Ectodermal cell (in vitro differentiated cells): ENCODE results near the gene TRAPPC10.

Experiments used
- H3K27ac ChIP-seq: 2 replicates; pipeline ENCODE4 v1.7.0; 2013; ENCODE audit warnings: mild to moderate bottlenecking, low read depth, low read length; ENCODE audit not compliant: insufficient read depth, poor library complexity, severe bottlenecking
- H3K27me3 ChIP-seq: 2 replicates; pipeline ENCODE4 v1.7.0; 2013; ENCODE audit warnings: mild to moderate bottlenecking, low read length; ENCODE audit not compliant: insufficient read depth, control insufficient read depth, poor library complexity, severe bottlenecking
- H3K36me3 ChIP-seq: one replicate; pipeline ENCODE4 v1.7.0; 2013; ENCODE audit warnings: low read length; ENCODE audit not compliant: control insufficient read depth, insufficient read depth
- H3K4me1 ChIP-seq: one replicate; pipeline ENCODE4 v1.7.0; 2013; ENCODE audit warnings: low read length; ENCODE audit not compliant: control insufficient read depth, insufficient read depth
- H3K4me3 ChIP-seq: 2 replicates; pipeline ENCODE4 v1.7.0; 2013; ENCODE audit warnings: low read depth, low read length, control low read depth; ENCODE audit not compliant: insufficient read depth
- H3K9me3 ChIP-seq: 2 replicates; pipeline ENCODE4 v1.7.0; 2013; ENCODE audit warnings: mild to moderate bottlenecking, low read length, moderate library complexity; ENCODE audit not compliant: control insufficient read depth
- WGBS, 2 experiments: methylation state at CpG; one replicate each; pipeline ENCODE4 v1.1.7; 2013; ENCODE audit warnings: missing lambda C conversion rate in 2 of 2; 5-methylcytosine and 5-hydroxymethylcytosine counted together

Gene TRAPPC10

DNA sequence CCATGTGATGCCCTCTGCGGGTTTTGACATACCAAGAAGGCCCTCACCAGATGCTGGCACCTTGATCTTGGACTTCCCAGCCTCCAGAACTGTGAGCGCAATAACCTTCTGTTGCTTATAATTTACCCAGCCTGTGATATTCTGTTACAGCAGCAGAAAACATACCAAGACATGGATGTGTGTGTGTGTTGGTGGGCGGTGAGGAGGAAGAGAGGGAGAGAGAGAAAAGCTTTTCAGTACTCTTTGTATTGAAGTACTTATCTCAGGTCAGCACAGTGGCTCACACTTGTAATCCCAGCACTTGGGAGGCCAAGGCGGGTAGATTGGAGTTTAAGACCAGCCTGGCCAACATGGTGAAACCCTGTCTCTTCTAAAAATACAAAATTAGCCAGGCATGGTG lies 23.1 kb downstream of the TRAPPC10 start:
- no peak overlapping the region for H3K4me3 ChIP-seq
- H3K27me3 ChIP-seq, result no peaks in the 10 kb centered on the region
- 95 to 96% methylated on average over 4 of the region's 4 CpGs for WGBS, 2 experiments
- no peaks in the 10 kb centered on the region for H3K4me1 ChIP-seq
- H3K9me3 ChIP-seq, result no peaks in the 10 kb centered on the region
- peaks cover 17% of the 10 kb centered on the region for H3K36me3 ChIP-seq
- H3K27ac ChIP-seq, result no peak overlapping the region

GRCh38 chr21:44038063-44038462 lies 26.0 kb downstream of the TRAPPC10 start:
- Histone ChIP-seq H3K4me1 (no peaks in the 10 kb centered on the region), H3K36me3 (peaks cover 17% of the 10 kb centered on the region), H3K9me3 (no peaks in the 10 kb centered on the region), H3K27me3 (no peaks in the 10 kb centered on the region), H3K4me3 (no peak overlapping the region), H3K27ac (no peak overlapping the region)
- 96% methylated on average over 14 of the region's 14 CpGs for WGBS, 2 experiments

GRCh38 chr21:44039828-44040227 lies 27.7 kb downstream of the TRAPPC10 start:
- no peaks in the 10 kb centered on the region for H3K4me1 ChIP-seq
- H3K4me3 ChIP-seq, result no peak overlapping the region
- H3K27me3 ChIP-seq, result no peaks in the 10 kb centered on the region
- 90 to 98% methylated on average over 5 of the region's 5 CpGs for WGBS, 2 experiments
- H3K27ac ChIP-seq, result no peak overlapping the region
- peaks cover 15% of the 10 kb centered on the region for H3K36me3 ChIP-seq
- H3K9me3 ChIP-seq, result no peaks in the 10 kb centered on the region

- no peaks in the 10 kb centered on the region for H3K9me3 ChIP-seq
- no peaks in the 10 kb centered on the region for H3K27me3 ChIP-seq
- no peak overlapping the region for H3K27ac ChIP-seq
- H3K4me3 ChIP-seq, result no peak overlapping the region
- no peaks in the 10 kb centered on the region for H3K36me3 ChIP-seq
- 90 to 91% methylated on average over 6 of the region's 6 CpGs for WGBS, 2 experiments
- no peaks in the 10 kb centered on the region for H3K4me1 ChIP-seq
Observed at GRCh38 chr21:44043613-44044012, 31.5 kb downstream of the TRAPPC10 start.

- H3K9me3 ChIP-seq, result no peaks in the 10 kb centered on the region
- H3K36me3 ChIP-seq, result no peaks in the 10 kb centered on the region
- H3K4me3 ChIP-seq, result no peak overlapping the region
- no peaks in the 10 kb centered on the region for H3K4me1 ChIP-seq
- 94 to 97% methylated on average over 18 of the region's 18 CpGs for WGBS, 2 experiments
- no peak overlapping the region for H3K27ac ChIP-seq
- no peaks in the 10 kb centered on the region for H3K27me3 ChIP-seq
Observed at GRCh38 chr21:44046734-44047133, 34.6 kb downstream of the TRAPPC10 start.

DNA sequence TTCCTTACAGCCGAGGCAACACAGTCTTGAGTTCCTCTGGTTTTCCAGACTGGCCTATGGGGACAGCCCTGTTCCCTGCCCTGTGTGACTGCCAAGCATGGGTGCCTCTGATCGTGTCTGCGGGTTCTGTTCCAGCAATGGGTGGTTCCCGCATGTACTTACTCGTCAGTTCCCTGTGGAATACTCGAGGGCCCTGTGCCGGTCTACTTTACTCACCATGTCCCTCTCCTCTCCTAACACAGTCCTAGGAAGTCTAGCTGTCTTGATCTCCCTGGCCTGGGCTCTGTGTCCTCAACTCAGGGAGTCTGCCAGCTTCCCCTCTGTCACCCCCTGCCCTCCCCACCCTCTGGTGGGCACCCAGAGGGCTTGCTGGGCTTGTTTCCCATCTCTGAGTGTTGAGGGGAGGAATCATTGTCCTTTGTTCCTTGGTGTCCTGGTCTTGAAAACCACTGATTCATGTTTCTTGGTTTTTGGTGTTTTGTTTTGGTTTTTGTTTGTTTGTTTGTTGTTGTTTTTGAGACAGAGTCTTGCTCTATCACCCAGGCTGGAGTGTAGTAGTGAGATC lies 36.0 kb downstream of the TRAPPC10 start:
- Histone ChIP-seq H3K9me3 (no peaks in the 10 kb centered on the region), H3K4me1 (no peaks in the 10 kb centered on the region), H3K4me3 (no peak overlapping the region), H3K27me3 (no peaks in the 10 kb centered on the region), H3K36me3 (no peaks in the 10 kb centered on the region), H3K27ac (no peak overlapping the region)
- 93 to 94% methylated on average over 7 of the region's 7 CpGs for WGBS, 2 experiments

- Histone ChIP-seq H3K27ac (no peak overlapping the region), H3K36me3 (no peaks in the 10 kb centered on the region), H3K27me3 (no peaks in the 10 kb centered on the region), H3K9me3 (no peaks in the 10 kb centered on the region), H3K4me3 (no peak overlapping the region), H3K4me1 (no peaks in the 10 kb centered on the region)
- 91 to 93% methylated on average over 5 of the region's 5 CpGs for WGBS, 2 experiments
Observed at GRCh38 chr21:44049182-44049581, 37.1 kb downstream of the TRAPPC10 start.

- H3K4me3 ChIP-seq, result no peak overlapping the region
- no peaks in the 10 kb centered on the region for H3K4me1 ChIP-seq
- no peaks in the 10 kb centered on the region for H3K9me3 ChIP-seq
- WGBS, 2 experiments, result 96% methylated on average over 3 of the region's 3 CpGs
- no peaks in the 10 kb centered on the region for H3K27me3 ChIP-seq
- no peak overlapping the region for H3K27ac ChIP-seq
- H3K36me3 ChIP-seq, result no peaks in the 10 kb centered on the region
Observed at GRCh38 chr21:44049606-44050005, 37.5 kb downstream of the TRAPPC10 start.

- Histone ChIP-seq H3K27me3 (no peaks in the 10 kb centered on the region), H3K27ac (no peak overlapping the region), H3K4me1 (no peaks in the 10 kb centered on the region), H3K9me3 (no peaks in the 10 kb centered on the region), H3K4me3 (no peak overlapping the region), H3K36me3 (no peaks in the 10 kb centered on the region)
- 91 to 96% methylated on average over 5 of the region's 5 CpGs for WGBS, 2 experiments
Observed at GRCh38 chr21:44050276-44050675, 38.2 kb downstream of the TRAPPC10 start.

- Histone ChIP-seq H3K4me1 (no peaks in the 10 kb centered on the region), H3K27ac (no peak overlapping the region), H3K4me3 (no peak overlapping the region), H3K36me3 (no peaks in the 10 kb centered on the region), H3K27me3 (no peaks in the 10 kb centered on the region), H3K9me3 (no peaks in the 10 kb centered on the region)
- 88% methylated on average over 11 of the region's 11 CpGs for WGBS, 2 experiments
Observed at GRCh38 chr21:44051462-44051941, 39.4 kb downstream of the TRAPPC10 start.
